Liver (tissue), 9 donors: ENCODE measurements around the gene FAM83E. TPM values are rescaled to one million over a fixed set of nuclear protein-coding genes. Genes with fewer than 3 reads are reported as not detected.

Experiments
- DNase-seq: peaks from one replicate; pipeline ENCODE4 v3.0.0-alpha.2; 2017; ENCODE audit warnings: low spot score
- H3K27ac ChIP-seq, 2 donors: one replicate each; pipeline ENCODE4 v1.7.0; 2013; ENCODE audit warnings: inconsistent platforms in 2 of 2, low read length in 2 of 2, control low read depth in 1 of 2, low read depth in 1 of 2, mild to moderate bottlenecking in 1 of 2
- H3K27me3 ChIP-seq, 4 donors: one replicate each; pipeline versions ENCODE4 v1.6.1 to v1.7.0; 2013; ENCODE audit warnings: low read length in 3 of 4, inconsistent platforms in 1 of 4, mild to moderate bottlenecking in 1 of 4, moderate library complexity in 1 of 4; ENCODE audit not compliant: control insufficient read depth in 4 of 4, insufficient read depth in 4 of 4
- H3K36me3 ChIP-seq, 4 donors: one replicate each; pipeline versions ENCODE4 v1.6.1 to v1.7.0; 2013; ENCODE audit warnings: low read length in 3 of 4, mild to moderate bottlenecking in 3 of 4, low read depth in 1 of 4, moderate library complexity in 1 of 4; ENCODE audit not compliant: control insufficient read depth in 4 of 4, insufficient read depth in 3 of 4
- H3K4me1 ChIP-seq, 4 donors: one replicate each; pipeline versions ENCODE4 v1.6.1 to v1.7.0; 2013; ENCODE audit warnings: low read length in 3 of 4, mild to moderate bottlenecking in 3 of 4, moderate library complexity in 1 of 4; ENCODE audit not compliant: control insufficient read depth in 4 of 4, insufficient read depth in 4 of 4
- H3K4me3 ChIP-seq, 3 donors: one replicate each; pipeline versions ENCODE4 v1.6.1 to v1.7.0; 2013; ENCODE audit warnings: low read length in 3 of 3, control low read depth in 1 of 3, low read depth in 1 of 3, mild to moderate bottlenecking in 1 of 3
- H3K9ac ChIP-seq, 2 donors: one replicate each; pipeline ENCODE4 v1.7.0; 2013; ENCODE audit warnings: low read length in 2 of 2, mild to moderate bottlenecking in 2 of 2, moderate library complexity in 2 of 2, control low read depth in 1 of 2, low read depth in 1 of 2
- H3K9me3 ChIP-seq, 4 donors: one replicate each; pipeline versions ENCODE4 v1.6.1 to v1.7.0; 2013; ENCODE audit warnings: low read length in 3 of 4; ENCODE audit not compliant: control insufficient read depth in 4 of 4
- CTCF ChIP-seq: fragments of 150-350 bp; IDR thresholded peaks from 2 replicates; pipeline ENCODE4 v1.5.1; 2017; ENCODE audit warnings: improper control_type of control experiment, low read depth, low read length; ENCODE audit not compliant: missing input control
- EGR1 ChIP-seq, 2 donors: IDR thresholded peaks; 2 replicates each; pipeline ENCODE4 v1.6.1; 2016 to 2018; ENCODE audit warnings: antibody characterized with exemption in 2 of 2, low read depth in 2 of 2
- FOXA1 ChIP-seq: IDR thresholded peaks from 2 replicates; pipeline ENCODE4 v1.6.1; 2016; ENCODE audit warnings: antibody characterized with exemption
- FOXA2 ChIP-seq: IDR thresholded peaks from 2 replicates; pipeline ENCODE4 v1.6.1; 2016; ENCODE audit warnings: antibody characterized with exemption
- GABPA ChIP-seq, 2 donors: IDR thresholded peaks in 1 of 2; conservative IDR thresholded peaks in 1 of 2; 2 replicates each; pipeline ENCODE4 v1.6.1; 2016; ENCODE audit warnings: antibody characterized with exemption in 2 of 2, mild to moderate bottlenecking in 1 of 2, moderate library complexity in 1 of 2
- HNF4A ChIP-seq, 2 donors: conservative IDR thresholded peaks; 2 replicates each; pipeline ENCODE4 v1.6.1; 2016; ENCODE audit warnings: antibody characterized with exemption in 2 of 2, mild to moderate bottlenecking in 2 of 2
- HNF4G ChIP-seq: IDR thresholded peaks from 2 replicates; pipeline ENCODE4 v1.6.1; 2016; ENCODE audit warnings: antibody characterized with exemption
- JUND ChIP-seq, 2 donors: IDR thresholded peaks; 2 replicates each; pipeline ENCODE4 v1.6.1; 2016; ENCODE audit warnings: antibody characterized with exemption in 2 of 2
- MAX ChIP-seq: IDR thresholded peaks from 2 replicates; pipeline ENCODE4 v1.6.1; 2016; ENCODE audit warnings: antibody characterized with exemption
- NR2F2 ChIP-seq: IDR thresholded peaks from 2 replicates; pipeline ENCODE4 v1.6.1; 2016; ENCODE audit warnings: antibody characterized with exemption
- REST ChIP-seq: IDR thresholded peaks from 2 replicates; pipeline ENCODE4 v1.6.1; 2016; ENCODE audit warnings: antibody characterized with exemption, mild to moderate bottlenecking
- RXRA ChIP-seq, 2 donors: IDR thresholded peaks; 2 replicates each; pipeline ENCODE4 v1.6.1; 2017 to 2018; ENCODE audit warnings: antibody characterized with exemption in 2 of 2, mild to moderate bottlenecking in 1 of 2
- SP1 ChIP-seq: IDR thresholded peaks from 2 replicates; pipeline ENCODE4 v1.6.1; 2018; ENCODE audit warnings: antibody characterized with exemption, mild to moderate bottlenecking
- TAF1 ChIP-seq: conservative IDR thresholded peaks from 2 replicates; pipeline ENCODE4 v1.6.1; 2016; ENCODE audit warnings: antibody characterized with exemption, mild to moderate bottlenecking
- YY1 ChIP-seq: IDR thresholded peaks from 2 replicates; pipeline ENCODE4 v1.6.1; 2016; ENCODE audit warnings: antibody characterized with exemption, mild to moderate bottlenecking
- WGBS: extraction: QIAGEN DNeasy Blood & Tissue Kit; methylation state at CpG from one replicate; pipeline ENCODE4 v1.1.7; 2013; 5-methylcytosine and 5-hydroxymethylcytosine counted together
- polyA plus RNA-seq, 2 donors: library from polyadenylated mRNA; stranded (reverse) in 1 of 2; unstranded in 1 of 2; fragments of 200-250 nt in 1 of 2; fragments of >200 nt in 1 of 2; fragmentation: Nextera tagmentation in 1 of 2; extraction: Ambion mirVana in 1 of 2; gene quantifications; one replicate each; pipeline versions ENCODE4 v1.2.1 to v1.2.3, GENCODE V29; 2013 to 2015
- total RNA-seq, 2 donors: library from RNA; depleted of rRNA; stranded (reverse); fragments of >200 nt; gene quantifications; one replicate each; pipeline ENCODE4 v1.2.3, GENCODE V29; 2014
- donor health status: healthy.
- donor health status: healthy.
- donor health status: healthy.
- donor health status: healthy.
- donor health status: healthy.

The FAM83E gene
- total and polyA plus RNA-seq, 4 donors = 0.20 to 0.42 (median 0.33) TPM; not detected in 1

DNA sequence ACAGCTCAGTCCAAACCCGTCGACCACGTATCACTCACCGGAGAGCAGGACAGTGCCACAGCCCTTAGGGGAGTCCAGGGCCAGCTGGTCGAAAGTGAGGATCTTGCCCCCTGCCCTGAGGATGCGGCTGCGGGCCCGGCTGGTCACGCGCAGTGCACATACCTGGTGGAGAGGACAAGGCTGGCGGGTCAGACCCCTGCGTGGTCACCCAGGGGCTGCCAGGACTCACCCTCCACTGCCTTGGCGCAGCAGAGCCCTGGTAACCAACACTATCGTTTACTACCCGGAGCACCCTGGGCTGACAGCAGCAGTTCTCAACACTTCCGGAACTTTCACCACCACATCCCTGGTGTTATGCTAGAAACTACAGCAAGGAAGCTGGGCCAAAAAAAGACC lies 1.2 kb upstream of the FAM83E start (continued):
- no peak for TF ChIP-seq REST
- no peak for TF ChIP-seq TAF1
- no peak for TF ChIP-seq FOXA1
- TF ChIP-seq GABPA (IDR thresholded peaks at IDR 0.05 in 1 of 2, conservative IDR thresholded peaks at IDR 0.05 in 1 of 2) = no peak
- no peak for TF ChIP-seq NR2F2
- TF ChIP-seq CTCF = no peak
- no peak for TF ChIP-seq RXRA (IDR thresholded peaks at IDR 0.05)
- TF ChIP-seq JUND (IDR thresholded peaks at IDR 0.05) = no peak
- TF ChIP-seq HNF4G = no peak
- TF ChIP-seq SP1 = no peak
- TF ChIP-seq YY1 = no peak

DNA sequence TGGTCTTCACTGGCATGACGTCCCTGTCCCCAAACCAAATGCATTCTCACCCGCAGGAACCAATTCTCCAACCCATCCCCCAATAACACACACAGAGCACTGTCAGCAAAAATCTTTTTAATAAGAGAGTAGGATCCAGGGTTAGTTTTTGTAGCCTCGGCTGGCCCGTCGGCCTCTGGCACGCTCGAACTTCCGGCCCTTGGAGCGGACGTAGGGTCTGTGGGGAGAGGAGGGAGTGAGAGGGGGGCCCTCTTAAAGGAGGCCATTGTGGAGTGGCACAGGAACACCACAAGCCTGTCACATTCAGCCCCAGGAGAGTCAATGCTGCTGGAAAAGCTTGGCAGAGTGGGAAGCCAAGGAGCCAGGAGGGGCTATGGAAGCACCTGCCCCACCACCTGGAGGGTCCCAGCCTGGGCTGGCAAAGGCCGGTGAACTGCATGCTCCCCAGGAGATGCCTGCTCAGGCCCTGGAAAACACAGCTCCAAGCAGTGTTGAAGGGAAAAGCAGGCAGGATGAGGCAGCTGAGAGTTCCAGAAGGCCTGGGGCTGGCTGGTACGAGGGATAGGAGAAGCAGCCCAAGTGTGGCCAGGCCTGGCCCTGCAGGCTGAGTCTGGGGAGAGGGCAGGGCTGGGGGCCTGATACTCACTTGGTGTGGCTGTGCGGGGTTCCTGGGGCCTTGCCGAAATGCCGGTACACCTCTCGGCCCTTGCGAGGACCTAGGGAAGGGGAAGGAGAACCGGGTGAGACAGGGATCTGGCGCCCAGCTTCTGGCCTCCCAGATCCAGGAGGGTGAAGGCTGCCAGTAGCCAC lies 560 bp upstream of the FAM83E start:
- Histone ChIP-seq H3K9me3 (no peaks in the 10 kb centered on the region), H3K4me1 (peaks cover 8 to 41% (median 27%) of the 10 kb centered on the region in 4 donors), H3K9ac (no peak overlapping the region), H3K27me3 (no peaks in the 10 kb centered on the region), H3K4me3 (no peak overlapping the region), H3K27ac (no peak overlapping the region), H3K36me3 (peaks cover 15 to 27% (median 18%) of the 10 kb centered on the region in 4 donors)
- no peak for DNase-seq
- 79% methylated on average over 19 of the region's 19 CpGs for WGBS
- TF ChIP-seq YY1 (no peak), HNF4A (conservative IDR thresholded peaks at IDR 0.05) (no peak), MAX (no peak), EGR1 (IDR thresholded peaks at IDR 0.05; ENCODE audit: low read depth in 2 of 2) (no peak), SP1 (no peak), CTCF (no peak), FOXA2 (no peak)
